K562 (cell line): ENCODE measurements around the gene COL6A1. TPM values are rescaled to one million over a fixed set of nuclear protein-coding genes. Genes with fewer than 3 reads are reported as not detected.
A peak's percentile ranks its signal among the peaks of the same experiment; 100 is the strongest.

Experiments used
- CREM ChIP-seq: IDR thresholded peaks from 2 replicates; pipeline ENCODE4 v1.6.1; 2014; ENCODE audit warnings: antibody characterized with exemption, low read depth
- EP400 ChIP-seq: fragments of 450-650 bp; IDR thresholded peaks from 2 replicates; pipeline ENCODE4 v1.6.1; 2017; ENCODE audit warnings: antibody characterized with exemption, mild to moderate bottlenecking, moderate library complexity
- HES1 ChIP-seq: fragments of 450-650 bp; IDR thresholded peaks from 2 replicates; pipeline ENCODE4 v1.6.1; 2016; ENCODE audit warnings: low read depth, mild to moderate bottlenecking, moderate library complexity
- MLLT1 ChIP-seq, 2 experiments: fragments of 450-650 bp; IDR thresholded peaks; 2 replicates each; pipeline ENCODE4 v1.6.1; 2016
- NFATC3 ChIP-seq: fragments of 450-650 bp; IDR thresholded peaks from 2 replicates; pipeline ENCODE4 v1.6.1; 2017; ENCODE audit warnings: mild to moderate bottlenecking
- POLR2G ChIP-seq: fragments of 200-400 bp; formaldehyde crosslinking; IDR thresholded peaks from 2 replicates; pipeline ENCODE4 v1.6.1; 2017; ENCODE audit warnings: low read depth, mild to moderate bottlenecking, antibody characterized with exemption, low read length, moderate library complexity
- RB1 ChIP-seq: fragments of 450-650 bp; IDR thresholded peaks from 2 replicates; pipeline ENCODE4 v1.6.1; 2017; ENCODE audit warnings: low read depth, mild to moderate bottlenecking
- TEAD4 ChIP-seq, 2 experiments: sonication (generic) in 1 of 2; formaldehyde crosslinking in 1 of 2; IDR thresholded peaks; 2 replicates each; pipeline versions ENCODE4 v1.6.1 to v1.8.0; 2012 to 2022; ENCODE audit warnings: borderline replicate concordance in 1 of 2, inconsistent platforms in 1 of 2, low read length in 1 of 2, mild to moderate bottlenecking in 1 of 2, missing genetic modification reagents in 1 of 2
- TGIF2 ChIP-seq: sonication (generic); formaldehyde crosslinking; IDR thresholded peaks from 2 replicates; pipeline ENCODE4 v1.8.1; 2022; ENCODE audit warnings: mild to moderate bottlenecking, missing genetic modification reagents, moderate library complexity
- ZBTB11 ChIP-seq, 3 experiments: fragments of 200-800 bp in 1 of 3; fragments of 250-450 bp in 1 of 3; fragments of 450-650 bp in 1 of 3; sonication (Bioruptor Pico) in 1 of 3; sonication (Bioruptor generic) in 1 of 3; formaldehyde crosslinking in 1 of 3; IDR thresholded peaks; 2 replicates each; pipeline versions ENCODE4 v1.6.1 to v1.8.0; 2016 to 2022; ENCODE audit warnings: mild to moderate bottlenecking in 2 of 3, missing genetic modification characterization in 2 of 3, missing compliant biosample characterization in 1 of 3, moderate library complexity in 1 of 3
- ZC3H8 ChIP-seq: fragments of 450-650 bp; IDR thresholded peaks from 2 replicates; pipeline ENCODE4 v1.6.1; 2017
- ZNF24 ChIP-seq: fragments of 450-650 bp; IDR thresholded peaks from 2 replicates; pipeline ENCODE4 v1.6.1; 2016
- polyA plus RNA-seq, 8 experiments: library from polyadenylated mRNA; depleted of rRNA in 4 of 8; stranded (reverse) in 5 of 8; unstranded in 3 of 8; fragments of >200 nt; fragmentation: Nextera tagmentation in 2 of 8; fragmentation: Illumina TruSeq in 1 of 8; extraction: Ambion mirVana in 2 of 8; extraction: Trizol in 1 of 8; gene quantifications; 2 replicates each; pipeline versions ENCODE4 v1.2.1 to v1.2.3, GENCODE V29; 2011 to 2014; ENCODE audit warnings: inconsistent platforms in 1 of 8, missing spikeins in 1 of 8
- total RNA-seq, 7 experiments: library from RNA; depleted of rRNA in 6 of 7; stranded (reverse); fragments of >200 nt in 6 of 7; fragmentation: Illumina TruSeq in 2 of 7; extraction: Trizol in 2 of 7; gene quantifications; 2 replicates each; pipeline versions ENCODE4 v1.2.1 to v1.2.3, GENCODE V29; 2011 to 2021; ENCODE audit warnings: low replicate concordance in 1 of 7

Gene COL6A1
- total and polyA plus RNA-seq, 9 of the 15 experiments (the other 6 are each of a cell fraction or from before 2014, with no cell fraction given) = 0.07 to 1.3 (median 0.14) TPM; not detected in 3

- TF ChIP-seq TGIF2 (peak; percentile 41; the same call in 1 of the 2 replicates), HES1 (no peak), EP400 (no peak), POLR2G (no peak), MLLT1 (IDR thresholded peaks at IDR 0.05) (no peak), ZBTB11 (CRISPR knock-in tag; IDR thresholded peaks at IDR 0.05) (peak in 1 of 3 experiments; percentile 75; a peak in 2 of 6 replicates), TEAD4 (IDR thresholded peaks at IDR 0.05; ENCODE audit: low read length) (no peak), TEAD4 (CRISPR knock-in tag; IDR thresholded peaks at IDR 0.05; ENCODE audit: borderline replicate concordance) (peak; percentile 88), ZC3H8 (no peak), RB1 (no peak), ZNF24 (no peak), CREM (no peak), NFATC3 (no peak)
Measured at GRCh38 chr21:46033410-46034400, 52.1 kb downstream of the COL6A1 start (continued).
